HG02970 (cell line): Measurements from ENCODE around the gene RRAS.
"Not testable (repeated sequence)": the region's sequence is repeated elsewhere in the genome, so short reads cannot be mapped to it uniquely, and the experiment has no call there.

Experiments used
- ATAC-seq: cut with Tn5 transposase; IDR thresholded peaks from one replicate; pipeline ENCODE4 v1.9.1; 2021; ENCODE audit warnings: mild to moderate bottlenecking, moderate library complexity, moderate number of reproducible peaks; ENCODE audit not compliant: unreplicated experiment, low FRiP score

RRAS gene

GRCh38 chr19:49635530-49636232, 4.3 kb downstream of the RRAS start:
- no peak for ATAC-seq

DNA sequence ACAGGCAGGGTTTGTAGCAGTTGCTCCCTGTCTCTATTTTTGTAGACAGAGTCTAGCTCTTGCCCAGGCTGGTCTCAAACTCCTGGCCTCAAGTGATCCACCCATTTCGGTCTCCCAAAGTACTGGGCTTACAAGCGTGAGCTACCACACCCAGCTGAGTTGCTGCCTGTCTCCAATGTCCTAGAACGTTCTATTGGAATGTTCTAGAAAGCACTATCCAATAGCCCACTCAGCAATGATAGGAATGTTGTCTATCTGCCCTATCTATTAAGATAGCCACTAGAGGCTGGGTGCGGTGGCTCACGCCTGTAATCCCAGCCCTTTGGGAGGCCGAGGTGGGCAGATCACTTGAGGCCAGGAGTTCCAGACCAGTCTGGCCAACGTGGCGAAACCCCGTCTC, 6.7 kb downstream of the RRAS start:
- not testable (repeated sequence) for ATAC-seq

- no peak for ATAC-seq
These were observed 7.4 kb downstream of the RRAS start for GRCh38 chr19:49632576-49632975.

- ATAC-seq: no peak
These were observed 8.2 kb downstream of the RRAS start for GRCh38 chr19:49631610-49632192.

GRCh38 chr19:49631014-49631588, 8.8 kb downstream of the RRAS start:
- ATAC-seq: no peak

DNA sequence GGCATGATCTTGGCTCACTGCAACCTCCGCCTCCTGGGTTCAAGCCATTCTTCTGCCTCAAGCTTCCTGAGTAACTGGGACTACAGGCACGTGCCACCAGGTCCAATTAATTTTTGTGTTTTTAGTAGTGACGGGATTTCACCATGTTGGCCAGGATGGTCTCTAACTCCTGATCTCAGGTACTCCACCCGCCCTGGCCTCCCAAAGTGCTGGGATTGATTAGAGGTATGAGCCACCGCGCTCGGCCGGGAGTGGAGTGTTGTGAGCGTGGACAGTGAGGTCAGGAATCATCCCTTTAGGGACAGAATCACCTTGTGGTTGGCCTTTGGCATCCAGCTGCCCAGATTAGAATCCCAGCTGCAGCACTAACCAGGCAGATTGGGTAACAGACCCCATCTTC, 10.3 kb downstream of the RRAS start:
- no peak for ATAC-seq

- no peak for ATAC-seq
These were observed 13.7 kb downstream of the RRAS start for GRCh38 chr19:49626226-49626625.

DNA sequence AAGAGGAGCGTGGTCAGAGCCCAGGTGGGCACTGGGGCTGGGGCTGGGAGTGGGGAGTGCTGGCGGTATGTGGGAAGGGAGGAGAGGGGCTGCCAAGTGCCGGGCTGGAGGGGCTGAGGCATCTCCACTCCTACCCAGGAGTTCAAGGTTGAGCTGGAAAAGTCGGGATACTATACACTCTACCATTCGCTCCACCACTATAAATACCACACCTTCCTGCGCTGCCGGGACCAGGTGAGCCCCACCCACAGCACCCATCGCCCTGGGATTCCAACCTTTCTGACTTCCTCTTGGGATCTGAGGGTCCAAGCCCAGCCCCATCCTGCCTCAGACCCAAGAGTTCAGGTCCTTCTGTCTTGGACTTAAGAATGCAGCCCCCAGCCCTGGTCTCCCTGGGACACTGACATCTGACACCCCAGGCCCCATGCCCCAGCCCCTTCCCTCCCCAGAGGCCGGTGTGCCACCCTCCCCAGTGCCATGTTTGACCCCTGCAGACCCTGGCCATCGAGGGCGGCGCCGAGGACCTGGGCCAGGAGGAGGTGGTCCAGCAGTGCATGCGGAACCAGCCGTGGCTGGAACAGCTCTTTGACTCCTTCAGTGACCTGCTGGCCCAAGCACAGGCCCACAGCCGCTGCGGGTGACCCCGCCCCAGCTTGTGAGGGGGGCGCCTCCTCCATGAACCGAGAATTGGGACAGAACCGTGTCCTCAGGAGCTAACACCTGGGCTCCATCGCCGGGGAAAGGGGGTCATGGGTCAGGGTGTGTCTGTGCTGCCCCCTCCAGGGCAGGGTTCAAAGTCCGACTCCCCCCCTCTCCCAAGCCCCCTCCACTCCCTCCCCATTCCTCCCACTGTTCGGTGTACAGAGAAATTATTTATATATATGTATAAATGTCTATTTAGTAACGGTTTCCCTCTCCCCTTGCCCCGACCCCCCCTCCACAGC, 14.7 kb downstream of the RRAS start:
- no peak for ATAC-seq

- ATAC-seq: not testable (repeated sequence)
These were observed 22.1 kb downstream of the RRAS start for GRCh38 chr19:49617860-49618259.

GRCh38 chr19:49616945-49617344, 23.0 kb downstream of the RRAS start:
- ATAC-seq: no peak

- ATAC-seq: no peak
These were observed 23.4 kb downstream of the RRAS start for GRCh38 chr19:49616532-49616931.

GRCh38 chr19:49615861-49616260, 24.1 kb downstream of the RRAS start:
- ATAC-seq: no peak

DNA sequence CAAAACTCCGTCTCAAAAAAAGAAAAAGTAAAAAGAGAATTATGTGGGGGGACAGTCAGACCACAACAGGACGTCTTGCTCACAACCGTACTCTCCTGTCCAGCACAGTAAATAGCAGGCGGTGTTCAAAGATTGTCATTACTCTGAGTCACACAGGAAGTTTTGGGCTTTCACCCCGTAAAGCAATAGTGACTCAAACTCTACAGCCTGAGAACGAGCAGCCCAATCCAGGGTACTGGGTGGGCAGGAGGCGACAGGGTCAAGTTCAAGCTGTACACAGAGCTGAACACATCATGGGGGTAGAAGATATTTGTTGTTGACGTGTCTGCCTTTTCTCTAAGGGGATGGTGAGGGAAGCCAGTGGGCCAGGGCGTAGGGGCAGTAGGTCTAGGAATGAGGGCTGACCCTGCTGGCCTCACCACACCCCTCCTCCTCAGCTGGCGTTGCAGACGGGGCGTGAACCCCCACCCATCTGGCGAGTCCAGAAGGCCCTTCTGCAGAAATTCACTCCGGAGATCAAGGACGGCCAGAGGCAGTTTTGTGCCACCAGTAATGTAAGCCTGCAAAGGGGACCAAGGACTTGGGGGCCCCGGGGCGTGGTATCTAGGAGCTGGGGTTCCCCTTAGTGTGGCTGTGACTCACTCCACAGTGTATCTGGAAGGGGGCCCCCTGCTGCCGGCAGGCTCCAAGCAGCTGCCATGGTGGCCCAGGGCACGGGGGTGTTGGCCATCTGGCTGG, 25.7 kb downstream of the RRAS start:
- no peak for ATAC-seq

DNA sequence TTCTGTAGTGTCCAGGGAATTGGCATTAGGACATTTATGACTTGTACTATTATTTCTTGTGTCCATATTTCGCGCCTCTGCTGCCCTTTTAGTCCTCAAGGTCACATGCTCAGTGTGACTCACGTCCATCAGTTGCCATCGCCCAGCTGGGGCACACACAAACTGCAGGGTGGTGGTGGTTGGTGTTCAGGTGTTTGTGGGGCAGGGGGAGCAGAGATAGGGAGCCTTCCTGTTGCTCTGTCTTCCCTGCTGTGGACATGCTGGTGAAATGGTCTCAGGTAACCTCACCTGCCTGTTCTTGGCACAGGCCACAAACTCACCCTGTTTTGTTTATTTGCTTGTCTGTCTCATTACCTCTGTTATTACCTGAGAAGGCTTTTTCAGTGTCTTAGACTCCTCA, 26.6 kb downstream of the RRAS start:
- ATAC-seq: no peak

DNA sequence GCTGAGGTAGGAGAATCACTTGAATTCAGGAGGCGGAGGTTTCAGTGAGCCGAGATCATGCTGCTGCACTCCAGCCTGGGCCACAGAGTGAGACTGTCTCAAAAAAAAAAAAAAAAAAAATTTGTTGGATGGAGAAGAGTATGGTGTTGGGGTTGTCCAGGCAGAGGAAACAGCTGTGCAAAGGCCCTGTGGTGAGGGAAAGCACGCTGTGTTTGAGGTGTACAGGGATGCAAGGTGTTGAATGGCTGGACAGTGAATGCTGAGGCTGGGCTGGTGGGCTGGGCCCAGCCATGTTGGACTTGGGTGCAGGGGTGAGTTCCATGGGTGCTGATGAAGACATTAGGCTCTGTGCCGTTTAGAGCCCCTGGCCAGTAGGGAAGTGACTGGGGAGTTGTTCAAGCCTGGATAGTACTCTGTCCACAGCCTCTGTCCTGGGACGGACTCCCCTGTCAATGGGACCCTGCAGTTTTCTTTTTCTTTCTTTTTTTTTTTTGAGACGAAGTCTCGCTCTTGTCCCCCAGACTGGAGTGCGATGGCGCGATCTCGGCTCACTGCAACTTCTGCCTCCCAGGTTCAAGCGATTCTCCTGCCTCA, 30.3 kb downstream of the RRAS start:
- no peak for ATAC-seq

GRCh38 chr19:49605605-49606004, 34.3 kb downstream of the RRAS start:
- no peak for ATAC-seq

DNA sequence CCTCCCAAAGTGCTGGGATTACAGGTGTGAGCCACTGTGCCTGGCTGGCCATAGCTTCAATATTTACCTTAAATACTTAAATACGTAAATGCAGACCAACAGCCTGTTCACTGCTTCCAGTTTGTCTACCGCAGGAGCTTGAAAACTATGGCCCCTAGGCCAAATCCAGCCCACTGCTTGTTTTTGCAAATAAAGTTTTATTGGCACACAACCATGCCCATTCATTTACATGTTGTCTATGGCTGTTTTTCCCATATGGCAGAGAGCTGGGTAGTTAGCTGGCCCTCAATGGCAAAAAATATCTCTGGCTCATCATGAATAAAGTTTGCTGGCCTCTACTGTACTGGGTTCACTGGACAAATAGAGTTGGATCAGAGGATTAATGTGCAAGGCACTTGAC, 37.1 kb downstream of the RRAS start:
- no peak for ATAC-seq

GRCh38 chr19:49601482-49602038, 38.4 kb downstream of the RRAS start:
- ATAC-seq: no peak

- no peak for ATAC-seq
These were observed 40.3 kb downstream of the RRAS start for GRCh38 chr19:49599378-49600295.
